Neural cell (in vitro differentiated cells): ENCODE data around the gene KCNK10. TPM values are rescaled to one million over a fixed set of nuclear protein-coding genes. Genes with fewer than 3 reads are reported as not detected.

Experiments
- H2AFZ ChIP-seq: fragments of 200-600, 300-800 bp; sonication (generic), shearing (Covaris generic); 2 replicates; pipeline ENCODE4 v1.6.0; 2014; ENCODE audit warnings: low read depth, mild to moderate bottlenecking, antibody characterized with exemption, low read length, moderate library complexity
- H3F3A ChIP-seq: fragments of 200-600 bp; shearing (Covaris generic); 2 replicates; pipeline ENCODE4 v1.6.1; 2016; ENCODE audit warnings: mild to moderate bottlenecking, moderate library complexity, mixed read lengths, antibody characterized with exemption, low read length; ENCODE audit not compliant: insufficient read depth, poor library complexity, severe bottlenecking
- H3K27ac ChIP-seq: fragments of 200-600, 300-800 bp; sonication (generic), shearing (Covaris generic); 2 replicates; pipeline ENCODE4 v1.5.1; 2014; ENCODE audit warnings: mild to moderate bottlenecking, low read length, moderate library complexity
- H3K27me3 ChIP-seq: fragments of 300-800, 200-600 bp; sonication (generic), shearing (Covaris generic); 2 replicates; pipeline ENCODE4 v1.6.0; 2014; ENCODE audit warnings: mild to moderate bottlenecking, low read depth, low read length, moderate library complexity; ENCODE audit not compliant: insufficient read depth
- H3K36me3 ChIP-seq: fragments of 300-800, 200-600 bp; sonication (generic), shearing (Covaris generic); 2 replicates; pipeline ENCODE4 v1.5.1; 2014; ENCODE audit warnings: mild to moderate bottlenecking, antibody characterized with exemption, low read length, moderate library complexity; ENCODE audit not compliant: insufficient read depth
- H3K4me2 ChIP-seq: fragments of 300-800, 200-600 bp; sonication (generic), shearing (Covaris generic); 2 replicates; pipeline ENCODE4 v1.6.0; 2014; ENCODE audit warnings: mild to moderate bottlenecking, low read length
- H3K4me3 ChIP-seq: fragments of 300-800, 200-600 bp; sonication (generic), shearing (Covaris generic); 2 replicates; pipeline ENCODE4 v1.5.1; 2014; ENCODE audit warnings: mild to moderate bottlenecking, low read length, moderate library complexity
- H3K79me2 ChIP-seq: fragments of 200-600 bp; shearing (Covaris generic); replicated peaks from 2 replicates; pipeline ENCODE4 v1.6.0; 2014; ENCODE audit warnings: mild to moderate bottlenecking, low read length, moderate library complexity; ENCODE audit not compliant: insufficient read depth
- H3K9ac ChIP-seq: fragments of 300-800, 200-600 bp; sonication (generic), shearing (Covaris generic); 2 replicates; pipeline ENCODE4 v1.6.1; 2016; ENCODE audit warnings: mild to moderate bottlenecking, low read length, mixed read lengths
- H3K9me2 ChIP-seq: fragments of 200-600 bp; shearing (Covaris generic); 2 replicates; pipeline ENCODE4 v1.6.1; 2016; ENCODE audit warnings: mild to moderate bottlenecking, low read length, mixed read lengths; ENCODE audit not compliant: insufficient read depth
- H3K9me3 ChIP-seq: fragments of 200-600, 300-800 bp; sonication (generic), shearing (Covaris generic); 2 replicates; pipeline ENCODE4 v1.6.1; 2016; ENCODE audit warnings: mild to moderate bottlenecking, mixed run types, low read length, moderate library complexity, mixed read lengths
- H4K20me1 ChIP-seq: fragments of 200-600 bp; shearing (Covaris generic); 2 replicates; pipeline ENCODE4 v1.6.1; 2016; ENCODE audit warnings: mild to moderate bottlenecking, mixed run types; ENCODE audit not compliant: insufficient read depth
- EP300 ChIP-seq: fragments of 450-650 bp; conservative IDR thresholded peaks from 2 replicates; pipeline ENCODE4 v1.6.1; 2014; ENCODE audit warnings: antibody characterized with exemption, mild to moderate bottlenecking, moderate library complexity; ENCODE audit not compliant: poor library complexity, severe bottlenecking
- EZH2 ChIP-seq: fragments of 200-600, 300-800 bp; shearing (Covaris generic), sonication (generic); IDR thresholded peaks from 2 replicates; pipeline ENCODE4 v1.6.1; 2014; ENCODE audit warnings: antibody characterized with exemption, low read length, borderline replicate concordance, mild to moderate bottlenecking; ENCODE audit not compliant: insufficient read depth, poor library complexity, severe bottlenecking
- MXI1 ChIP-seq: fragments of 450-650 bp; conservative IDR thresholded peaks from 2 replicates; pipeline ENCODE4 v1.6.1; 2014; ENCODE audit warnings: antibody characterized with exemption, mild to moderate bottlenecking; ENCODE audit not compliant: poor library complexity, severe bottlenecking
- POLR2AphosphoS5 ChIP-seq: IDR thresholded peaks from 2 replicates; pipeline ENCODE4 v1.6.1; 2012
- RAD21 ChIP-seq: fragments of 450-650 bp; conservative IDR thresholded peaks from 2 replicates; pipeline ENCODE4 v1.6.1; 2014; ENCODE audit warnings: antibody characterized with exemption, mild to moderate bottlenecking, moderate library complexity
- SMC3 ChIP-seq: fragments of 450-650 bp; conservative IDR thresholded peaks from 2 replicates; pipeline ENCODE4 v1.6.1; 2014; ENCODE audit warnings: antibody characterized with exemption, mild to moderate bottlenecking, moderate library complexity; ENCODE audit not compliant: poor library complexity
- TAF1 ChIP-seq: IDR thresholded peaks from 2 replicates; pipeline ENCODE4 v1.6.1; 2012; ENCODE audit warnings: low read depth
- polyA plus RNA-seq: library from polyadenylated mRNA; depleted of rRNA; stranded (reverse); fragments of >200 nt; gene quantifications from 2 replicates; pipeline ENCODE4 v1.2.3, GENCODE V29; 2014
- TF ChIP-seq, protein P1 (sequence below): fragments of 450-650 bp; IDR thresholded peaks from 2 replicates; pipeline ENCODE4 v1.5.1; 2014; ENCODE audit warnings: antibody characterized with exemption, mild to moderate bottlenecking, moderate library complexity; ENCODE audit not compliant: poor library complexity, severe bottlenecking
- TF ChIP-seq, protein P2 (sequence below): IDR thresholded peaks from 2 replicates; pipeline ENCODE4 v1.6.1; 2012; ENCODE audit warnings: borderline replicate concordance

The KCNK10 gene
- polyA plus RNA-seq, 1 donor from 2014 or later: 6.9 TPM

DNA sequence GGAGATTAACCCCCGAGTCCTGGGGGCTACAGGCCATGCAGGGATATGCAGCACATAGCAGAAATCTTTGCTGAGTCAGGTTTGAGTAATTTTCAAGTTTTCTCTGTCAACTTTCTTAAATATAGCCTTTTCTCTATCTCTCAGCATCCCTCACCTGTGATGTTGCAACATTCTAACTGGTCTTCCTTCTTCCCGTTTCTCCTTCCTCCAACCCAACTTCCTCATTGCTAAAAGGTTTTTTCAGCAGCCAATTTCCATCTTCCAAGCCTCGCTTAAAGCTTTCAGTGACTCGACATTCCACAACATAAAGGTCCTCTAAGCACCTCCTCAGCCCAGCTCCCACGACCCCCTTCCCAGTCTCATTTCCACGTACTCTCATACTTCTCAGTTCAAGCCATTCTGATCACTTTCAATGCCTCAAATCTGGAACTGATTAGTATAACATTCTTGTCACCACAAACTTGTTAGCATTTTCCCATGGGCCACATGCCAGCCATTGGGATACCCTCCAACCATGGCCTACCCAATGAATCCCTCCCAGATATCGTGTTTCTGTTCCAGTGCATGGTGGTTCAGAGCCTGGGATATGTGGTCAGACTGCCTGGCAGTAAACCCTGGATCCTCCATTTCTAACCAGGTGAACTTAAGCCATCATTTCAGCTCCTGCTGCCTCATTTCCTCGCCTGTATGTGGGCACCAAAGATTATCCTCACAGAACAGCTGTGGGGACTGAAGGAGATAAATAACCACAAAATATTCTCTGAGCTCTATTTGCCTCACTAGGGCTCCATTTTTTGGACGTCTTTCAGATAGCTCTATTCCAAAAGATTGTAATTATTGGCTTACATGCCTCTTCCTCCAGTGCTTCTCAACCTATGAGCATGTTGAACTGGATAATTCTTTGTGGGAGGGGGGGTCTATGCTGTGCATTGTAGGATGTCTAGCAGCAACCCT lies 65.8 kb downstream of the KCNK10 start (continued):
- TF ChIP-seq RAD21 (no peak), TAF1 (no peak), POLR2AphosphoS5 (no peak), MXI1 (no peak)

DNA sequence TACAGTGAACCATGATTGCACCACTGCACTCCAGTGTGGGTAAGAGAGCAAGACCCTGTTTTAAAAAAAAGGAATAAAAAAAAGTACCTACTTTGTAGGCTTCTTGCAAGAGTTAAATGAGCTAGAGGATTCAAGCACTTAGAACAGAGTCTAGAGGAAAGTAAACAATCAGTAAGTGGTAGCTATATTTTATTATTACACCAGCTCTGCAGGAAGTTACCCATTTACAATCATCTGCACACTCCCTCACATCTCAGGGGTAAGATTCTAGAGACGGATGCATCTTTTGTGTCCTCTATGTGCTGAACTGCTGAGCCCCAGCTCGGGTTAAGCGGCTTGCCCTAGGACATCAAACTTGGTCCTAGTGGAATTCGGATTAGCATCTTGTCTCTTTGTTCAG lies 67.3 kb downstream of the KCNK10 start:
- no peaks in the 10 kb centered on the region for H3K27me3 ChIP-seq
- no peak overlapping the region for H3K4me2 ChIP-seq
- no peak for TF ChIP-seq POLR2AphosphoS5
- no peak for TF ChIP-seq RAD21
- TF ChIP-seq, protein P1, sequence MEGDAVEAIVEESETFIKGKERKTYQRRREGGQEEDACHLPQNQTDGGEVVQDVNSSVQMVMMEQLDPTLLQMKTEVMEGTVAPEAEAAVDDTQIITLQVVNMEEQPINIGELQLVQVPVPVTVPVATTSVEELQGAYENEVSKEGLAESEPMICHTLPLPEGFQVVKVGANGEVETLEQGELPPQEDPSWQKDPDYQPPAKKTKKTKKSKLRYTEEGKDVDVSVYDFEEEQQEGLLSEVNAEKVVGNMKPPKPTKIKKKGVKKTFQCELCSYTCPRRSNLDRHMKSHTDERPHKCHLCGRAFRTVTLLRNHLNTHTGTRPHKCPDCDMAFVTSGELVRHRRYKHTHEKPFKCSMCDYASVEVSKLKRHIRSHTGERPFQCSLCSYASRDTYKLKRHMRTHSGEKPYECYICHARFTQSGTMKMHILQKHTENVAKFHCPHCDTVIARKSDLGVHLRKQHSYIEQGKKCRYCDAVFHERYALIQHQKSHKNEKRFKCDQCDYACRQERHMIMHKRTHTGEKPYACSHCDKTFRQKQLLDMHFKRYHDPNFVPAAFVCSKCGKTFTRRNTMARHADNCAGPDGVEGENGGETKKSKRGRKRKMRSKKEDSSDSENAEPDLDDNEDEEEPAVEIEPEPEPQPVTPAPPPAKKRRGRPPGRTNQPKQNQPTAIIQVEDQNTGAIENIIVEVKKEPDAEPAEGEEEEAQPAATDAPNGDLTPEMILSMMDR: no peak
- no peak for TF ChIP-seq EZH2
- no peak for TF ChIP-seq EP300
- TF ChIP-seq TAF1: no peak
- no peak for TF ChIP-seq SMC3
- TF ChIP-seq, protein P2, sequence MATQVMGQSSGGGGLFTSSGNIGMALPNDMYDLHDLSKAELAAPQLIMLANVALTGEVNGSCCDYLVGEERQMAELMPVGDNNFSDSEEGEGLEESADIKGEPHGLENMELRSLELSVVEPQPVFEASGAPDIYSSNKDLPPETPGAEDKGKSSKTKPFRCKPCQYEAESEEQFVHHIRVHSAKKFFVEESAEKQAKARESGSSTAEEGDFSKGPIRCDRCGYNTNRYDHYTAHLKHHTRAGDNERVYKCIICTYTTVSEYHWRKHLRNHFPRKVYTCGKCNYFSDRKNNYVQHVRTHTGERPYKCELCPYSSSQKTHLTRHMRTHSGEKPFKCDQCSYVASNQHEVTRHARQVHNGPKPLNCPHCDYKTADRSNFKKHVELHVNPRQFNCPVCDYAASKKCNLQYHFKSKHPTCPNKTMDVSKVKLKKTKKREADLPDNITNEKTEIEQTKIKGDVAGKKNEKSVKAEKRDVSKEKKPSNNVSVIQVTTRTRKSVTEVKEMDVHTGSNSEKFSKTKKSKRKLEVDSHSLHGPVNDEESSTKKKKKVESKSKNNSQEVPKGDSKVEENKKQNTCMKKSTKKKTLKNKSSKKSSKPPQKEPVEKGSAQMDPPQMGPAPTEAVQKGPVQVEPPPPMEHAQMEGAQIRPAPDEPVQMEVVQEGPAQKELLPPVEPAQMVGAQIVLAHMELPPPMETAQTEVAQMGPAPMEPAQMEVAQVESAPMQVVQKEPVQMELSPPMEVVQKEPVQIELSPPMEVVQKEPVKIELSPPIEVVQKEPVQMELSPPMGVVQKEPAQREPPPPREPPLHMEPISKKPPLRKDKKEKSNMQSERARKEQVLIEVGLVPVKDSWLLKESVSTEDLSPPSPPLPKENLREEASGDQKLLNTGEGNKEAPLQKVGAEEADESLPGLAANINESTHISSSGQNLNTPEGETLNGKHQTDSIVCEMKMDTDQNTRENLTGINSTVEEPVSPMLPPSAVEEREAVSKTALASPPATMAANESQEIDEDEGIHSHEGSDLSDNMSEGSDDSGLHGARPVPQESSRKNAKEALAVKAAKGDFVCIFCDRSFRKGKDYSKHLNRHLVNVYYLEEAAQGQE: no peak
- TF ChIP-seq MXI1: no peak
- H3K36me3 ChIP-seq: no peaks in the 10 kb centered on the region
- no peaks in the 10 kb centered on the region for H4K20me1 ChIP-seq
- H3K27ac ChIP-seq: no peak overlapping the region
- H3K79me2 ChIP-seq: no peaks in the 10 kb centered on the region
- H3K9ac ChIP-seq: no peak overlapping the region
- H3K9me3 ChIP-seq: no peaks in the 10 kb centered on the region
- H2AFZ ChIP-seq: no peak overlapping the region
- H3K4me3 ChIP-seq: no peak overlapping the region
- H3F3A ChIP-seq: peaks cover 2% of the 10 kb centered on the region
- H3K9me2 ChIP-seq: no peaks in the 10 kb centered on the region

DNA sequence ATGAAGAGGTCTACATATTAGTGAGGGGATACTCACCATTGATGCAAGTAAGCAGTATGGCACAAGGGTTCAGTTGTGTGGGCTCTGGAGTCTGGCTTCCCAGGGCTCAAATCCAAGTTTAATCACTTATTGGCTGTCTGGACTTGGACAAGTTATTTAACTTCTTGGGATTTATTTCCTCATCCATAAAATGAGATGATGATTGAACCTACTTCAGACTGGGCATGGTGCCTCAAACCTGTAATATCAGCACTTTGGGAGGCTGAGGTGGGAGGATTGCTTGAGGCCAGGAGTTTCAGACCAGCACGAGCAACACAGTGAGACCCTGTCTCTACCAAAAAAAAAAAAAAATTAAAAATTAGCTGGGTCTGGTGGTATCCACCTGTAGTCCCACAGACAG lies 67.9 kb downstream of the KCNK10 start:
- Histone ChIP-seq H3K4me2 (no peak overlapping the region), H3K9me2 (no peaks in the 10 kb centered on the region), H3K36me3 (no peaks in the 10 kb centered on the region), H3K4me3 (no peak overlapping the region), H3K9me3 (no peaks in the 10 kb centered on the region), H3K27me3 (no peaks in the 10 kb centered on the region), H3K79me2 (no peaks in the 10 kb centered on the region), H3K9ac (no peak overlapping the region), H3F3A (peaks cover 2% of the 10 kb centered on the region), H2AFZ (no peak overlapping the region), H3K27ac (no peak overlapping the region), H4K20me1 (no peaks in the 10 kb centered on the region)
- TF ChIP-seq EP300: no peak
- TF ChIP-seq, protein P2: no peak
- TF ChIP-seq EZH2: no peak
- TF ChIP-seq TAF1: no peak
- TF ChIP-seq RAD21: no peak
- TF ChIP-seq POLR2AphosphoS5: no peak
- TF ChIP-seq MXI1: no peak
- no peak for TF ChIP-seq SMC3
- TF ChIP-seq, protein P1: no peak
